SK-N-SH (cell line): ENCODE measurements around the gene CNDP2.

ENCODE experiments used
- EP300 ChIP-seq, 2 experiments: IDR thresholded peaks; 2 replicates each; pipeline versions ENCODE4 v1.4.0 to v1.6.1; 2012; ENCODE audit warnings: borderline replicate concordance in 1 of 2, low read depth in 1 of 2, low read length in 1 of 2
- EZH2phosphoT487 ChIP-seq: fragments of 200-600 bp; sonication (generic); IDR thresholded peaks from 2 replicates; pipeline ENCODE4 v1.6.1; 2017; ENCODE audit warnings: low read depth, mixed run types, mild to moderate bottlenecking, antibody characterized with exemption, moderate library complexity, borderline replicate concordance
- RAD21 ChIP-seq: IDR thresholded peaks from 2 replicates; pipeline ENCODE4 v1.6.1; 2012; ENCODE audit warnings: mild to moderate bottlenecking, low read length
- YY1 ChIP-seq: IDR thresholded peaks from 2 replicates; pipeline ENCODE4 v1.4.0; 2012; ENCODE audit warnings: low read depth, mild to moderate bottlenecking
- TF ChIP-seq, protein P1 (sequence below): fragments of 150-350 bp; IDR thresholded peaks from 2 replicates; pipeline ENCODE4 v1.6.1; 2017; ENCODE audit warnings: antibody characterized with exemption, low read length, low read depth, borderline replicate concordance
- TF ChIP-seq, protein P2 (sequence below): IDR thresholded peaks from 2 replicates; pipeline ENCODE4 v1.6.1; 2012; ENCODE audit warnings: mild to moderate bottlenecking, low read depth, low read length, moderate library complexity
- TF ChIP-seq, protein P3 (sequence below): fragments of 200-600 bp; sonication (generic); IDR thresholded peaks from 2 replicates; pipeline ENCODE4 v1.6.1; 2017; ENCODE audit warnings: antibody characterized with exemption, mild to moderate bottlenecking, moderate library complexity

DNA sequence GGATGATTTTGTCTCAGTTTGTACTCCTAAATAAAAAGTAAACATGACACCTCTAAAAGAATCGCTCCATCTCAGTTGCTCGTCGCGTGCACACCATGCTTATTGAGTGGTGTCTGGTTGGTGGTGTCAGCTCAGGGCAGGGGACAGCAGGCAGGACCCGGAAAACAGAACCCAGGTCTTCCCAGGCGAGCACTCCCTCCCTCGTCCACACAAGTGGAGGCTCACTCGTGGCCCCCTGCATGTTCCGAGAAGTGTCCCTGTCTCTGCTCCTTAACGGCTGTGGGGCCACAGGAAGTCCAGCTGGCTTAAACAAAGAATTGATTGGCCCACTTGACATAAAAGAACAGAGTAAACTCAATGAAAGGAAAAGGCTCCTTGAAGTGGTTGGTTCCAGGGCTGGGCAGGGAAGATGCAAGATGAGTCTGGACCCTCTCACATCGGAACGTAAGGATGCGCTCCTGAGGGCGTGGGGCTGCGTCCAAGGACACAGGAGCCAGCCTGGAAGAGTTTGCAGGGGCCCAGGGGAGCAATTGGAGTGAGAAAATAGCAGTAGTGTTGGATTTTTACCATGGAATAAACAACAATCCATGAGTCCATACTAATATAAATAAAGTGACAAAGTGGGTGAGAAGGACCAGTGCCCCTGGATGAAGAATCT lies 25.0 kb downstream of the CNDP2 start:
- TF ChIP-seq, protein P1, sequence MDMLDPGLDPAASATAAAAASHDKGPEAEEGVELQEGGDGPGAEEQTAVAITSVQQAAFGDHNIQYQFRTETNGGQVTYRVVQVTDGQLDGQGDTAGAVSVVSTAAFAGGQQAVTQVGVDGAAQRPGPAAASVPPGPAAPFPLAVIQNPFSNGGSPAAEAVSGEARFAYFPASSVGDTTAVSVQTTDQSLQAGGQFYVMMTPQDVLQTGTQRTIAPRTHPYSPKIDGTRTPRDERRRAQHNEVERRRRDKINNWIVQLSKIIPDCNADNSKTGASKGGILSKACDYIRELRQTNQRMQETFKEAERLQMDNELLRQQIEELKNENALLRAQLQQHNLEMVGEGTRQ: no peak
- TF ChIP-seq YY1 (no peak), EZH2phosphoT487 (no peak), EP300 (IDR thresholded peaks at IDR 0.05; ENCODE audit: borderline replicate concordance in 1 of 2, low read depth in 1 of 2, low read length in 1 of 2) (no peak), RAD21 (no peak)
- TF ChIP-seq, protein P2, sequence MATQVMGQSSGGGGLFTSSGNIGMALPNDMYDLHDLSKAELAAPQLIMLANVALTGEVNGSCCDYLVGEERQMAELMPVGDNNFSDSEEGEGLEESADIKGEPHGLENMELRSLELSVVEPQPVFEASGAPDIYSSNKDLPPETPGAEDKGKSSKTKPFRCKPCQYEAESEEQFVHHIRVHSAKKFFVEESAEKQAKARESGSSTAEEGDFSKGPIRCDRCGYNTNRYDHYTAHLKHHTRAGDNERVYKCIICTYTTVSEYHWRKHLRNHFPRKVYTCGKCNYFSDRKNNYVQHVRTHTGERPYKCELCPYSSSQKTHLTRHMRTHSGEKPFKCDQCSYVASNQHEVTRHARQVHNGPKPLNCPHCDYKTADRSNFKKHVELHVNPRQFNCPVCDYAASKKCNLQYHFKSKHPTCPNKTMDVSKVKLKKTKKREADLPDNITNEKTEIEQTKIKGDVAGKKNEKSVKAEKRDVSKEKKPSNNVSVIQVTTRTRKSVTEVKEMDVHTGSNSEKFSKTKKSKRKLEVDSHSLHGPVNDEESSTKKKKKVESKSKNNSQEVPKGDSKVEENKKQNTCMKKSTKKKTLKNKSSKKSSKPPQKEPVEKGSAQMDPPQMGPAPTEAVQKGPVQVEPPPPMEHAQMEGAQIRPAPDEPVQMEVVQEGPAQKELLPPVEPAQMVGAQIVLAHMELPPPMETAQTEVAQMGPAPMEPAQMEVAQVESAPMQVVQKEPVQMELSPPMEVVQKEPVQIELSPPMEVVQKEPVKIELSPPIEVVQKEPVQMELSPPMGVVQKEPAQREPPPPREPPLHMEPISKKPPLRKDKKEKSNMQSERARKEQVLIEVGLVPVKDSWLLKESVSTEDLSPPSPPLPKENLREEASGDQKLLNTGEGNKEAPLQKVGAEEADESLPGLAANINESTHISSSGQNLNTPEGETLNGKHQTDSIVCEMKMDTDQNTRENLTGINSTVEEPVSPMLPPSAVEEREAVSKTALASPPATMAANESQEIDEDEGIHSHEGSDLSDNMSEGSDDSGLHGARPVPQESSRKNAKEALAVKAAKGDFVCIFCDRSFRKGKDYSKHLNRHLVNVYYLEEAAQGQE: no peak
- TF ChIP-seq, protein P3, sequence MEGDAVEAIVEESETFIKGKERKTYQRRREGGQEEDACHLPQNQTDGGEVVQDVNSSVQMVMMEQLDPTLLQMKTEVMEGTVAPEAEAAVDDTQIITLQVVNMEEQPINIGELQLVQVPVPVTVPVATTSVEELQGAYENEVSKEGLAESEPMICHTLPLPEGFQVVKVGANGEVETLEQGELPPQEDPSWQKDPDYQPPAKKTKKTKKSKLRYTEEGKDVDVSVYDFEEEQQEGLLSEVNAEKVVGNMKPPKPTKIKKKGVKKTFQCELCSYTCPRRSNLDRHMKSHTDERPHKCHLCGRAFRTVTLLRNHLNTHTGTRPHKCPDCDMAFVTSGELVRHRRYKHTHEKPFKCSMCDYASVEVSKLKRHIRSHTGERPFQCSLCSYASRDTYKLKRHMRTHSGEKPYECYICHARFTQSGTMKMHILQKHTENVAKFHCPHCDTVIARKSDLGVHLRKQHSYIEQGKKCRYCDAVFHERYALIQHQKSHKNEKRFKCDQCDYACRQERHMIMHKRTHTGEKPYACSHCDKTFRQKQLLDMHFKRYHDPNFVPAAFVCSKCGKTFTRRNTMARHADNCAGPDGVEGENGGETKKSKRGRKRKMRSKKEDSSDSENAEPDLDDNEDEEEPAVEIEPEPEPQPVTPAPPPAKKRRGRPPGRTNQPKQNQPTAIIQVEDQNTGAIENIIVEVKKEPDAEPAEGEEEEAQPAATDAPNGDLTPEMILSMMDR: no peak
